HG03442 (cell line): ENCODE data around the gene SPATA17.
"Not testable (repeated sequence)": the region's sequence is repeated elsewhere in the genome, so short reads cannot be mapped to it uniquely, and the experiment has no call there.

ENCODE experiments used
- ATAC-seq: cut with Tn5 transposase; IDR thresholded peaks from one replicate; pipeline ENCODE4 v1.9.1; 2021; ENCODE audit warnings: mild to moderate bottlenecking, moderate library complexity; ENCODE audit not compliant: unreplicated experiment

The SPATA17 gene

GRCh38 chr1:217674028-217674729, 43.0 kb downstream of the SPATA17 start:
- ATAC-seq, result no peak

- no peak for ATAC-seq
These were observed 50.7 kb downstream of the SPATA17 start for GRCh38 chr1:217681806-217682205.

- no peak for ATAC-seq
These were observed 56.4 kb downstream of the SPATA17 start for GRCh38 chr1:217687511-217687910.

GRCh38 chr1:217696140-217696539, 65.0 kb downstream of the SPATA17 start:
- not testable (repeated sequence) for ATAC-seq

- no peak for ATAC-seq
These were observed 72.2 kb downstream of the SPATA17 start for GRCh38 chr1:217703326-217703725.

GRCh38 chr1:217712925-217713597, 81.9 kb downstream of the SPATA17 start:
- ATAC-seq, result no peak

- no peak for ATAC-seq
These were observed 84.5 kb downstream of the SPATA17 start for GRCh38 chr1:217715681-217716080.

GRCh38 chr1:217717959-217718358, 86.8 kb downstream of the SPATA17 start:
- ATAC-seq, result no peak

- ATAC-seq, result no peak
These were observed 87.7 kb downstream of the SPATA17 start for GRCh38 chr1:217718873-217719272.

- ATAC-seq, result no peak
These were observed 90.5 kb downstream of the SPATA17 start for GRCh38 chr1:217721692-217722091.

- no peak for ATAC-seq
These were observed 103.8 kb downstream of the SPATA17 start for GRCh38 chr1:217734973-217735372.

GRCh38 chr1:217747156-217747769, 116.1 kb downstream of the SPATA17 start:
- no peak for ATAC-seq

GRCh38 chr1:217769768-217770167, 138.6 kb downstream of the SPATA17 start:
- ATAC-seq, result no peak

GRCh38 chr1:217770918-217771317, 139.8 kb downstream of the SPATA17 start:
- no peak for ATAC-seq

- ATAC-seq, result no peak
These were observed 145.5 kb downstream of the SPATA17 start for GRCh38 chr1:217776693-217777092.

GRCh38 chr1:217781056-217781455, 149.9 kb downstream of the SPATA17 start:
- no peak for ATAC-seq

- no peak for ATAC-seq
These were observed 159.9 kb downstream of the SPATA17 start for GRCh38 chr1:217791091-217791490.

GRCh38 chr1:217805792-217806191, 174.6 kb downstream of the SPATA17 start:
- ATAC-seq, result no peak

- ATAC-seq, result no peak
These were observed 181.0 kb downstream of the SPATA17 start for GRCh38 chr1:217812175-217812574.

GRCh38 chr1:217813031-217813430, 181.9 kb downstream of the SPATA17 start:
- no peak for ATAC-seq

GRCh38 chr1:217837691-217838090, 206.5 kb downstream of the SPATA17 start:
- ATAC-seq, result no peak

- no peak for ATAC-seq
These were observed 208.0 kb downstream of the SPATA17 start for GRCh38 chr1:217839161-217839560.
